Measurements from ENCODE around the gene TNFRSF1A. TPM values are rescaled to one million over a fixed set of nuclear protein-coding genes. Genes with fewer than 3 reads are reported as not detected.

Gene TNFRSF1A
- total RNA-seq, 1 experiment from 2014 or later, result 34.3 TPM

GRCh38 chr12:6330192-6330591, 11.7 kb downstream of the TNFRSF1A start:
- H3K4me1 ChIP-seq, result peaks cover 6% of the 10 kb centered on the region
- H3K27me3 ChIP-seq, result no peaks in the 10 kb centered on the region
- H3K27ac ChIP-seq, result no peak overlapping the region
- no peak overlapping the region for H3K4me3 ChIP-seq
- H3K9me3 ChIP-seq (replicated peaks), result no peaks in the 10 kb centered on the region
- no peak for DNase-seq
- peaks cover 19% of the 10 kb centered on the region for H3K36me3 ChIP-seq

- Histone ChIP-seq H3K27me3 (no peaks in the 10 kb centered on the region), H3K27ac (no peak overlapping the region), H3K36me3 (peaks cover 19% of the 10 kb centered on the region), H3K4me3 (no peak overlapping the region), H3K4me1 (peaks cover 1% of the 10 kb centered on the region), H3K9me3 (replicated peaks) (no peaks in the 10 kb centered on the region)
- DNase-seq, result no peak
These were observed 12.2 kb downstream of the TNFRSF1A start for GRCh38 chr12:6329703-6330064.

- Histone ChIP-seq H3K9me3 (replicated peaks) (no peaks in the 10 kb centered on the region), H3K4me1 (no peaks in the 10 kb centered on the region), H3K27ac (no peak overlapping the region), H3K27me3 (no peaks in the 10 kb centered on the region), H3K36me3 (peaks cover 18% of the 10 kb centered on the region), H3K4me3 (no peak overlapping the region)
- DNase-seq, result no peak
These were observed 12.8 kb downstream of the TNFRSF1A start for GRCh38 chr12:6328945-6329702.

GRCh38 chr12:6328045-6328779, 13.7 kb downstream of the TNFRSF1A start:
- Histone ChIP-seq H3K27me3 (no peaks in the 10 kb centered on the region), H3K27ac (no peak overlapping the region), H3K9me3 (replicated peaks) (no peaks in the 10 kb centered on the region), H3K4me3 (no peak overlapping the region), H3K36me3 (peaks cover 15% of the 10 kb centered on the region), H3K4me1 (peaks cover under 1% of the 10 kb centered on the region; the same call in 1 of the 2 replicates)
- DNase-seq, result no peak

- no peak overlapping the region for H3K27ac ChIP-seq
- no peak overlapping the region for H3K4me3 ChIP-seq
- peaks cover 10% of the 10 kb centered on the region for H3K36me3 ChIP-seq
- peaks cover 5% of the 10 kb centered on the region for H3K4me1 ChIP-seq
- no peaks in the 10 kb centered on the region for H3K9me3 ChIP-seq (replicated peaks)
- no peaks in the 10 kb centered on the region for H3K27me3 ChIP-seq
- no peak for DNase-seq
These were observed 14.4 kb downstream of the TNFRSF1A start for GRCh38 chr12:6327229-6328041.

- no peak overlapping the region for H3K4me3 ChIP-seq
- no peaks in the 10 kb centered on the region for H3K9me3 ChIP-seq (replicated peaks)
- peak; percentile 65 to 69 for DNase-seq
- no peak overlapping the region for H3K27ac ChIP-seq
- H3K27me3 ChIP-seq, result no peaks in the 10 kb centered on the region
- H3K36me3 ChIP-seq, result peaks cover 8% of the 10 kb centered on the region
- H3K4me1 ChIP-seq, result peaks cover 5% of the 10 kb centered on the region
These were observed 15.3 kb downstream of the TNFRSF1A start for GRCh38 chr12:6326316-6327228.

- Histone ChIP-seq H3K4me3 (no peak overlapping the region), H3K36me3 (no peaks in the 10 kb centered on the region; the same call in 1 of the 2 replicates)
These were observed 16.7 kb downstream of the TNFRSF1A start for GRCh38 chr12:6324936-6325750.

GRCh38 chr12:6323995-6324711, 17.7 kb downstream of the TNFRSF1A start:
- peak overlapping the region; percentile 30; the same call in 1 of the 2 replicates for H3K27ac ChIP-seq
- DNase-seq, result no peak
- peak overlapping the region; percentile 28 for H3K4me3 ChIP-seq
- no peaks in the 10 kb centered on the region; the same call in 1 of the 2 replicates for H3K36me3 ChIP-seq
- no peaks in the 10 kb centered on the region for H3K9me3 ChIP-seq (replicated peaks)
- no peaks in the 10 kb centered on the region; the same call in 1 of the 2 replicates for H3K27me3 ChIP-seq
- H3K4me1 ChIP-seq, result peaks cover 5% of the 10 kb centered on the region

More at GRCh38 chr12:6324936-6325750, 16.7 kb downstream of the TNFRSF1A start:
- Histone ChIP-seq H3K4me1 (peaks cover 5% of the 10 kb centered on the region), H3K27me3 (no peaks in the 10 kb centered on the region; the same call in 1 of the 2 replicates), H3K27ac (no peak overlapping the region), H3K9me3 (replicated peaks) (no peaks in the 10 kb centered on the region)
- no peak for DNase-seq

GRCh38 chr12:6323340-6323994, 18.4 kb downstream of the TNFRSF1A start:
- peak overlapping the region; percentile 30 for H3K27ac ChIP-seq
- H3K27me3 ChIP-seq, result no peaks in the 10 kb centered on the region; the same call in 1 of the 2 replicates
- no peaks in the 10 kb centered on the region for H3K9me3 ChIP-seq (replicated peaks)
- H3K4me1 ChIP-seq, result peaks cover 5% of the 10 kb centered on the region
- DNase-seq, result peak; percentile 76 to 87
- no peaks in the 10 kb centered on the region; the same call in 1 of the 2 replicates for H3K36me3 ChIP-seq
- peak overlapping the region; percentile 28 for H3K4me3 ChIP-seq

- Histone ChIP-seq H3K4me3 (peak overlapping the region; percentile 28), H3K36me3 (no peaks in the 10 kb centered on the region), H3K9me3 (replicated peaks) (no peaks in the 10 kb centered on the region), H3K4me1 (peaks cover 5% of the 10 kb centered on the region), H3K27ac (no peak overlapping the region; the same call in 1 of the 2 replicates), H3K27me3 (no peaks in the 10 kb centered on the region; the same call in 1 of the 2 replicates)
- no peak for DNase-seq
These were observed 18.9 kb downstream of the TNFRSF1A start for GRCh38 chr12:6322969-6323339.

GRCh38 chr12:6322352-6322751, 19.5 kb downstream of the TNFRSF1A start:
- H3K4me1 ChIP-seq, result peaks cover 5% of the 10 kb centered on the region
- H3K27me3 ChIP-seq, result peaks cover 3% of the 10 kb centered on the region; the same call in 1 of the 2 replicates
- DNase-seq, result no peak
- no peak overlapping the region for H3K4me3 ChIP-seq
- H3K36me3 ChIP-seq, result no peaks in the 10 kb centered on the region
- H3K27ac ChIP-seq, result no peak overlapping the region
- no peaks in the 10 kb centered on the region for H3K9me3 ChIP-seq (replicated peaks)

GRCh38 chr12:6321905-6322304, 20.0 kb downstream of the TNFRSF1A start:
- Histone ChIP-seq H3K9me3 (replicated peaks) (no peaks in the 10 kb centered on the region), H3K27me3 (peaks cover 7% of the 10 kb centered on the region; the same call in 1 of the 2 replicates), H3K27ac (no peak overlapping the region), H3K4me1 (peaks cover 5% of the 10 kb centered on the region), H3K4me3 (no peak overlapping the region), H3K36me3 (no peaks in the 10 kb centered on the region)
- DNase-seq, result no peak

All from SJCRH30 (cell line).